HCT116 (cell line): ENCODE data around the gene ATG14. TPM values are rescaled to one million over a fixed set of nuclear protein-coding genes. Genes with fewer than 3 reads are reported as not detected.

Experiments
- ATAC-seq: fragments of 200-7000 bp; cut with Tn5 transposase; 2 replicates; pipeline ENCODE4 v1.9.1; 2020; ENCODE audit warnings: mild to moderate bottlenecking, moderate library complexity
- BruUV-seq: library from RNA; stranded (reverse); fragments of 400-500 nt; replicated peaks from 2 replicates; lab custom pipeline; 2021; lab: Mats Ljungman, UMichigan
- CTCF ChIA-PET: fragments of 300-600 bp; sonication (Branson Sonifier 250); formaldehyde crosslinking; loops from one replicate; lab custom pipeline; 2021; ENCODE audit warnings: antibody characterized with exemption; lab: Charles Lee
- POLR2A ChIA-PET: fragments of 300-600, 350-600 bp; sonication (Branson Sonifier 250); formaldehyde crosslinking; loops from one replicate; lab custom pipeline; 2021; ENCODE audit warnings: antibody characterized with exemption; lab: Charles Lee
- RAD21 ChIA-PET, 2 experiments: fragments of 300-600 bp; sonication (Branson Sonifier 250); formaldehyde crosslinking; loops; one replicate each; lab custom pipeline; 2023; ENCODE audit warnings: low total read pairs in 2 of 2; ENCODE audit not compliant: uncharacterized antibody in 2 of 2, unreplicated experiment in 2 of 2, low non-redundant PET in 1 of 2; lab: Charles Lee
- DNase-seq: peaks from one replicate; pipeline ENCODE4 v3.0.0-alpha.2; 2010; ENCODE audit warnings: low read depth, low spot score
- H2AFZ ChIP-seq: fragments of 200-600 bp; shearing (Covaris generic), sonication (generic); 2 replicates; pipeline ENCODE4 v1.6.1; 2017; ENCODE audit warnings: low read depth, mixed run types, mixed read lengths, antibody characterized with exemption, low read length; ENCODE audit not compliant: poor library complexity, severe bottlenecking
- H3K27ac ChIP-seq: 2 replicates; pipeline ENCODE4 v1.5.1; 2012; ENCODE audit warnings: low read depth, low read length
- H3K27me3 ChIP-seq: fragments of 200-600 bp; sonication (generic); 2 replicates; pipeline ENCODE4 v1.6.1; 2016; ENCODE audit warnings: mixed run types, low read length, mixed read lengths; ENCODE audit not compliant: insufficient read depth
- H3K36me3 ChIP-seq, 2 experiments: fragments of 200-500 bp in 1 of 2; fragments of 200-600 bp in 1 of 2; sonication (Bioruptor generic) in 1 of 2; sonication (generic) in 1 of 2; 2 replicates each; pipeline versions ENCODE4 v1.5.1 to v1.6.1; 2014 to 2016; ENCODE audit warnings: low read length in 2 of 2, inconsistent platforms in 1 of 2, mixed read lengths in 1 of 2, mixed run types in 1 of 2; ENCODE audit not compliant: insufficient read depth in 2 of 2, control insufficient read depth in 1 of 2
- H3K4me1 ChIP-seq, 2 experiments: fragments of 200-600 bp in 1 of 2; sonication (generic) in 1 of 2; 2 replicates each; pipeline versions ENCODE4 v1.5.1 to v1.6.1; 2012 to 2017; ENCODE audit warnings: low read length in 2 of 2, inconsistent platforms in 1 of 2, mild to moderate bottlenecking in 1 of 2, mixed read lengths in 1 of 2, mixed run types in 1 of 2, moderate library complexity in 1 of 2; ENCODE audit not compliant: insufficient read depth in 2 of 2, control insufficient read depth in 1 of 2
- H3K4me2 ChIP-seq: fragments of 200-600 bp; sonication (generic); 2 replicates; pipeline ENCODE4 v1.6.1; 2017; ENCODE audit warnings: mixed run types, low read length, mixed read lengths
- H3K4me3 ChIP-seq, 2 experiments: fragments of 200-600 bp in 1 of 2; sonication (generic) in 1 of 2; replicated peaks in 1 of 2; 2 replicates each; pipeline ENCODE4 v1.5.1; 2011 to 2016; ENCODE audit warnings: low read length in 2 of 2, control low read depth in 1 of 2, low read depth in 1 of 2, mild to moderate bottlenecking in 1 of 2, mixed read lengths in 1 of 2, mixed run types in 1 of 2
- H3K79me2 ChIP-seq: fragments of 200-600 bp; sonication (generic); 2 replicates; pipeline ENCODE4 v1.6.1; 2017; ENCODE audit warnings: mild to moderate bottlenecking, mixed run types, low read length, moderate library complexity, mixed read lengths; ENCODE audit not compliant: insufficient read depth
- H3K9ac ChIP-seq: fragments of 200-600 bp; sonication (generic); 2 replicates; pipeline ENCODE4 v1.6.1; 2016; ENCODE audit warnings: low read length, mixed read lengths
- H3K9me2 ChIP-seq: fragments of 200-600 bp; sonication (generic), shearing (Covaris generic); 2 replicates; pipeline ENCODE4 v1.6.1; 2017; ENCODE audit warnings: mixed run types, mild to moderate bottlenecking, moderate library complexity; ENCODE audit not compliant: insufficient read depth
- H3K9me3 ChIP-seq, 2 experiments: fragments of 200-500 bp in 1 of 2; fragments of 200-600 bp in 1 of 2; sonication (Bioruptor generic) in 1 of 2; sonication (generic) in 1 of 2; 2 replicates each; pipeline ENCODE4 v1.6.1; 2014 to 2017; ENCODE audit warnings: low read length in 2 of 2, mixed read lengths in 2 of 2, inconsistent platforms in 1 of 2, low read depth in 1 of 2, mild to moderate bottlenecking in 1 of 2, mixed run types in 1 of 2, moderate library complexity in 1 of 2; ENCODE audit not compliant: control insufficient read depth in 1 of 2, insufficient read depth in 1 of 2
- H4K20me1 ChIP-seq: fragments of 200-600 bp; sonication (generic), shearing (Covaris generic); 2 replicates; pipeline ENCODE4 v1.6.1; 2017; ENCODE audit warnings: mixed run types, mild to moderate bottlenecking, moderate library complexity; ENCODE audit not compliant: insufficient read depth
- EZH2 ChIP-seq: fragments of 200-600 bp; sonication (generic); IDR thresholded peaks from 2 replicates; pipeline ENCODE4 v1.6.1; 2017; ENCODE audit warnings: antibody characterized with exemption, mixed run types
- EZH2phosphoT487 ChIP-seq: fragments of 200-600 bp; IDR thresholded peaks from 2 replicates; pipeline ENCODE4 v1.6.1; 2018; ENCODE audit warnings: antibody characterized with exemption, borderline replicate concordance
- POLR2A ChIP-seq: IDR thresholded peaks from 2 replicates; pipeline ENCODE4 v1.7.0; 2011; ENCODE audit warnings: borderline replicate concordance; ENCODE audit not compliant: insufficient read depth, insufficient read length; ENCODE audit errors: extremely low read depth
- intact Hi-C: fragments of 100-400 bp; cut with micrococcal nuclease; formaldehyde crosslinking; loops from 2 replicates; pipeline ENCODE4 v1.10.0; 2022
- total RNA-seq: library from RNA; stranded (reverse); gene quantifications from one replicate; pipeline ENCODE4 v1.2.1, GENCODE V29; 2021; ENCODE audit not compliant: unreplicated experiment
- TF ChIP-seq, protein P1 (sequence below): IDR thresholded peaks from 2 replicates; pipeline ENCODE4 v1.6.1; 2012
- TF ChIP-seq, protein P2 (sequence below): IDR thresholded peaks from 2 replicates; pipeline ENCODE4 v1.6.1; 2012; ENCODE audit warnings: low read depth

ATG14 gene
- total RNA-seq, 1 experiment from 2014 or later = 9.9 TPM

DNA sequence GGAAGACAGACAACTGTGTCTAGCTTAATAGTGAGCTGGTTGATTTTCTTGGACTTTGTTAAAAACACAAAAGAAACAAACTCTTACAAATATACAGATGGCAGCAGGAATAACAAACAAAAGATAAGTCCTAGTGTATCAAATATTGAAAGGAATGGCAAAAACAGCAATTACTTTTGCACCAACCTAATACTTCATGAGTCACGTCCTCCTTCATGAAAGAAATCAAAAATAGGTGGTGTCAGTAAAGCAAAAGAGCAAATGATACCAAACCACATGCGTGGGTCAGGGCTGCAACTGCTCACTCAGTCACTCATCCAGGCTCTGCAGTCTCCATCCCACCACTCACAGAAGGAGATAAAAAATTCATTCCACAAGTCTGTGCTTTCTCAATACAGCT lies 11.8 kb downstream of the ATG14 start:
- H3K27ac ChIP-seq = no peak overlapping the region
- no TSS peak for BruUV-seq
- peaks cover 8 to 20% of the 10 kb centered on the region in 2 experiments; a peak in 3 of 4 replicates for H3K4me1 ChIP-seq
- H3K36me3 ChIP-seq = no peaks in the 10 kb centered on the region; a peak in 1 of 4 replicates
- DNase-seq (no peak), ATAC-seq (no peak)
- no peaks in the 10 kb centered on the region for H3K27me3 ChIP-seq
- no peaks in the 10 kb centered on the region for H3K9me2 ChIP-seq
- POLR2A ChIA-PET = no interaction called here
- peaks cover 33% of the 10 kb centered on the region for H3K79me2 ChIP-seq
- CTCF ChIA-PET = no interaction called here
- RAD21 ChIA-PET = no interaction called here
- H4K20me1 ChIP-seq = no peaks in the 10 kb centered on the region; the same call in 1 of the 2 replicates
- no peak overlapping the region for H2AFZ ChIP-seq
- intact Hi-C loops = no loop called here
- no peaks in the 10 kb centered on the region for H3K9me3 ChIP-seq
- H3K9ac ChIP-seq = no peak overlapping the region
- no peak overlapping the region for H3K4me3 ChIP-seq
- H3K4me2 ChIP-seq = no peak overlapping the region
- TF ChIP-seq EZH2 = no peak

DNA sequence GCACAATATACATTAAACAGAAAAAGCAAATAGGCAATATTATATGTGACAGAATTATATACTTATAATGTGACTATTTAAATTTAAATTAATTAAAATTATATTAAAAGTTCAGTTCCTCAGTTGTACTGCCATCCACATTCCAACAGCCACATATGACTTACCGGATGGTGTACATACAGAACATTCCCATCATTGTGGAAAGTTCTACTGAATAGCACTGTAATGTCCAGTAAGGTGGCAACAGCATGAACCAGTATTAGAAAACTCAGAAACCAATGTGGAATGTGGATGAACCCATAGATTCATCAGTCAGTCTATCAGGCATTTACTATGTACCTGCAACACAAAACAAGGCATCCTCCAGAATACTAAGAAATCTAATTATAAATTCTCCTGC lies 12.4 kb downstream of the ATG14 start:
- no peaks in the 10 kb centered on the region for H3K27me3 ChIP-seq
- no peak overlapping the region for H3K27ac ChIP-seq
- H4K20me1 ChIP-seq = no peaks in the 10 kb centered on the region; the same call in 1 of the 2 replicates
- H3K9me3 ChIP-seq = no peaks in the 10 kb centered on the region
- ChIA-PET CTCF (no interaction called here), POLR2A (no interaction called here), RAD21 (no interaction called here)
- H2AFZ ChIP-seq = no peak overlapping the region
- BruUV-seq = no TSS peak
- H3K36me3 ChIP-seq = no peaks in the 10 kb centered on the region; a peak in 1 of 4 replicates
- no peaks in the 10 kb centered on the region for H3K9me2 ChIP-seq
- no peak for TF ChIP-seq EZH2
- no peak for TF ChIP-seq POLR2A
- TF ChIP-seq EZH2phosphoT487 = no peak
- TF ChIP-seq, protein P1, sequence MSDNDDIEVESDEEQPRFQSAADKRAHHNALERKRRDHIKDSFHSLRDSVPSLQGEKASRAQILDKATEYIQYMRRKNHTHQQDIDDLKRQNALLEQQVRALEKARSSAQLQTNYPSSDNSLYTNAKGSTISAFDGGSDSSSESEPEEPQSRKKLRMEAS = no peak
- TF ChIP-seq, protein P2, sequence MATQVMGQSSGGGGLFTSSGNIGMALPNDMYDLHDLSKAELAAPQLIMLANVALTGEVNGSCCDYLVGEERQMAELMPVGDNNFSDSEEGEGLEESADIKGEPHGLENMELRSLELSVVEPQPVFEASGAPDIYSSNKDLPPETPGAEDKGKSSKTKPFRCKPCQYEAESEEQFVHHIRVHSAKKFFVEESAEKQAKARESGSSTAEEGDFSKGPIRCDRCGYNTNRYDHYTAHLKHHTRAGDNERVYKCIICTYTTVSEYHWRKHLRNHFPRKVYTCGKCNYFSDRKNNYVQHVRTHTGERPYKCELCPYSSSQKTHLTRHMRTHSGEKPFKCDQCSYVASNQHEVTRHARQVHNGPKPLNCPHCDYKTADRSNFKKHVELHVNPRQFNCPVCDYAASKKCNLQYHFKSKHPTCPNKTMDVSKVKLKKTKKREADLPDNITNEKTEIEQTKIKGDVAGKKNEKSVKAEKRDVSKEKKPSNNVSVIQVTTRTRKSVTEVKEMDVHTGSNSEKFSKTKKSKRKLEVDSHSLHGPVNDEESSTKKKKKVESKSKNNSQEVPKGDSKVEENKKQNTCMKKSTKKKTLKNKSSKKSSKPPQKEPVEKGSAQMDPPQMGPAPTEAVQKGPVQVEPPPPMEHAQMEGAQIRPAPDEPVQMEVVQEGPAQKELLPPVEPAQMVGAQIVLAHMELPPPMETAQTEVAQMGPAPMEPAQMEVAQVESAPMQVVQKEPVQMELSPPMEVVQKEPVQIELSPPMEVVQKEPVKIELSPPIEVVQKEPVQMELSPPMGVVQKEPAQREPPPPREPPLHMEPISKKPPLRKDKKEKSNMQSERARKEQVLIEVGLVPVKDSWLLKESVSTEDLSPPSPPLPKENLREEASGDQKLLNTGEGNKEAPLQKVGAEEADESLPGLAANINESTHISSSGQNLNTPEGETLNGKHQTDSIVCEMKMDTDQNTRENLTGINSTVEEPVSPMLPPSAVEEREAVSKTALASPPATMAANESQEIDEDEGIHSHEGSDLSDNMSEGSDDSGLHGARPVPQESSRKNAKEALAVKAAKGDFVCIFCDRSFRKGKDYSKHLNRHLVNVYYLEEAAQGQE = no peak
- DNase-seq (no peak), ATAC-seq (no peak)
- peak overlapping the region; percentile 38 for H3K4me2 ChIP-seq
- H3K9ac ChIP-seq = no peak overlapping the region
- peaks cover 8 to 20% of the 10 kb centered on the region in 2 experiments; a peak in 3 of 4 replicates for H3K4me1 ChIP-seq
- H3K4me3 ChIP-seq = no peak overlapping the region
- intact Hi-C loops = no loop called here
- peaks cover 29% of the 10 kb centered on the region for H3K79me2 ChIP-seq
